Gastroesophageal sphincter (tissue), 4 donors: ENCODE data around the gene RASGEF1C. TPM values are rescaled to one million over a fixed set of nuclear protein-coding genes. Genes with fewer than 3 reads are reported as not detected.
"Not testable (repeated sequence)": the region's sequence is repeated elsewhere in the genome, so short reads cannot be mapped to it uniquely, and the experiment has no call there.

Source experiments
- ATAC-seq: fragments of 150-250 bp; one replicate; pipeline ENCODE4 v1.9.1; 2016; ENCODE audit warnings: mild to moderate bottlenecking, moderate library complexity
- H3K27ac ChIP-seq, 4 donors: fragments of 200-600 bp; sonication (generic) in 3 of 4; 1 replicate in 3 of 4; 2 replicates in 1 of 4; pipeline ENCODE4 v1.5.1; 2016 to 2019
- H3K27me3 ChIP-seq: fragments of 200-600 bp; sonication (generic); one replicate; pipeline ENCODE4 v1.5.1; 2019
- H3K36me3 ChIP-seq, 2 donors: fragments of 200-600 bp; sonication (generic); one replicate each; pipeline ENCODE4 v1.5.1; 2019; ENCODE audit warnings: control low read depth in 1 of 2
- H3K4me1 ChIP-seq, 3 donors: fragments of 200-600 bp; sonication (generic); 1 replicate in 2 of 3; 2 replicates in 1 of 3; pipeline ENCODE4 v1.5.1; 2016 to 2019; ENCODE audit warnings: control low read depth in 2 of 3
- H3K4me3 ChIP-seq, 2 donors: fragments of 200-600 bp; sonication (generic); one replicate each; pipeline ENCODE4 v1.5.1; 2019; ENCODE audit warnings: mild to moderate bottlenecking in 1 of 2, moderate library complexity in 1 of 2
- H3K9me3 ChIP-seq, 3 donors: fragments of 200-600 bp; sonication (generic); one replicate each; pipeline ENCODE4 v1.5.1; 2017 to 2019; ENCODE audit warnings: control low read depth in 2 of 3
- CTCF ChIP-seq, 4 experiments: fragments of 200-600 bp in 2 of 4; fragments of 450-650 bp in 2 of 4; sonication (generic) in 1 of 4; IDR thresholded peaks; one replicate each; pipeline ENCODE4 v1.5.1; 2017 to 2019; ENCODE audit warnings: antibody characterized with exemption in 4 of 4, mild to moderate bottlenecking in 2 of 4, moderate library complexity in 2 of 4
- EP300 ChIP-seq: sonication (generic); formaldehyde crosslinking; IDR thresholded peaks from one replicate; pipeline ENCODE4 v1.6.1; 2017; ENCODE audit warnings: antibody characterized with exemption, mild to moderate bottlenecking
- POLR2A ChIP-seq, 2 donors: fragments of 450-650 bp; IDR thresholded peaks; one replicate each; pipeline ENCODE4 v1.6.1; 2017; ENCODE audit warnings: antibody characterized with exemption in 2 of 2, mild to moderate bottlenecking in 2 of 2, moderate library complexity in 1 of 2
- POLR2AphosphoS5 ChIP-seq: sonication (generic); formaldehyde crosslinking; IDR thresholded peaks from one replicate; pipeline ENCODE4 v1.6.1; 2017; ENCODE audit warnings: antibody characterized with exemption
- WGBS, 2 donors: methylation state at CpG; one replicate each; pipeline ENCODE4 v1.1.5; 2018; ENCODE audit warnings: low coverage in 1 of 2; 5-methylcytosine and 5-hydroxymethylcytosine counted together
- total RNA-seq, 4 donors: library from RNA; depleted of rRNA; stranded (reverse); fragments of >200 nt; gene quantifications; one replicate each; pipeline ENCODE4 v1.1.0, GENCODE V29; 2016

Gene RASGEF1C
- total RNA-seq, 4 donors from 2014 or later, result 0.81 to 8.4 (median 2.0) TPM

- Histone ChIP-seq H3K4me3 (no peak overlapping the region), H3K27ac (peak overlapping the region in 2 of 4 donors; percentile 9 to 23), H3K36me3 (no peaks in the 10 kb centered on the region), H3K4me1 (peaks cover 0 to 4% (median 0%) of the 10 kb centered on the region in 3 donors), H3K27me3 (peaks cover 31% of the 10 kb centered on the region), H3K9me3 (no peaks in the 10 kb centered on the region)
- TF ChIP-seq POLR2A (IDR thresholded peaks at IDR 0.05), result no peak
- no peak for TF ChIP-seq POLR2AphosphoS5
- TF ChIP-seq EP300, result no peak
- TF ChIP-seq CTCF (IDR thresholded peaks at IDR 0.05), result no peak
- no CpG with 5 or more reads among the region's 13 CpGs for WGBS, 2 donors
- ATAC-seq, result no peak
Measured at GRCh38 chr5:180128671-180129261, 80.2 kb downstream of the RASGEF1C start.

- ATAC-seq, result no peak
- Histone ChIP-seq H3K9me3 (no peaks in the 10 kb centered on the region), H3K4me1 (peaks cover 0 to 4% (median 0%) of the 10 kb centered on the region in 3 donors), H3K36me3 (no peaks in the 10 kb centered on the region), H3K4me3 (no peak overlapping the region), H3K27ac (peak overlapping the region in 1 of 4 donors; percentile 22), H3K27me3 (peaks cover 31% of the 10 kb centered on the region)
- TF ChIP-seq EP300 (no peak), POLR2A (IDR thresholded peaks at IDR 0.05) (no peak), POLR2AphosphoS5 (no peak), CTCF (IDR thresholded peaks at IDR 0.05) (no peak)
- WGBS, 2 donors, result 83% methylated on average over 1 of the region's 25 CpGs; no CpG with 5 or more reads in 1 of the 2 donors
Measured at GRCh38 chr5:180127682-180128670, 81.0 kb downstream of the RASGEF1C start.

- H3K4me1 ChIP-seq, result peaks cover 0 to 4% (median 0%) of the 10 kb centered on the region in 3 donors
- H3K36me3 ChIP-seq, result no peaks in the 10 kb centered on the region
- peaks cover 36% of the 10 kb centered on the region for H3K27me3 ChIP-seq
- no peak overlapping the region for H3K27ac ChIP-seq
- H3K9me3 ChIP-seq, result no peaks in the 10 kb centered on the region
- TF ChIP-seq POLR2AphosphoS5 (no peak), EP300 (no peak), POLR2A (IDR thresholded peaks at IDR 0.05) (no peak), CTCF (IDR thresholded peaks at IDR 0.05) (peak in 3 of 4 experiments; percentile 53 to 84 (median 65))
- ATAC-seq, result peak; percentile 39
- 52 to 63% methylated on average over 5 to 8 of the region's 59 CpGs for WGBS, 2 donors
- H3K4me3 ChIP-seq, result no peak overlapping the region
Measured at GRCh38 chr5:180126716-180127681, 82.0 kb downstream of the RASGEF1C start.

GRCh38 chr5:180126156-180126555 is 82.9 kb downstream of the RASGEF1C start:
- WGBS, 2 donors, result 67 to 88% methylated on average over 3 to 9 of the region's 17 CpGs

GRCh38 chr5:180124662-180125061 is 84.3 kb downstream of the RASGEF1C start:
- WGBS, 2 donors, result 100% methylated on average over 3 of the region's 6 CpGs; no CpG with 5 or more reads in 1 of the 2 donors
- ATAC-seq, H3K36me3 ChIP-seq, H3K4me3 ChIP-seq, H3K4me1 ChIP-seq, H3K27ac ChIP-seq, H3K9me3 ChIP-seq: not testable (repeated sequence)
- peaks cover 56% of the 10 kb centered on the region for H3K27me3 ChIP-seq

More at GRCh38 chr5:180126156-180126555, 82.9 kb downstream of the RASGEF1C start:
- H3K4me1 ChIP-seq, H3K9me3 ChIP-seq, H3K4me3 ChIP-seq, H3K27ac ChIP-seq, H3K36me3 ChIP-seq, ATAC-seq: not testable (repeated sequence)
- peaks cover 41% of the 10 kb centered on the region for H3K27me3 ChIP-seq
